ENCODE measurements around the gene NFX1. TPM values are rescaled to one million over a fixed set of nuclear protein-coding genes. Genes with fewer than 3 reads are reported as not detected.
A peak's percentile ranks its signal among the peaks of the same experiment; 100 is the strongest.
"Not testable (repeated sequence)": the region's sequence is repeated elsewhere in the genome, so short reads cannot be mapped to it uniquely, and the experiment has no call there.

Gene NFX1
- total RNA-seq, 1 donor from 2014 or later: 45.0 TPM

GRCh38 chr9:33311953-33312352 lies 21.6 kb downstream of the NFX1 start:
- H3K36me3 ChIP-seq: peaks cover 98% of the 10 kb centered on the region
- intact Hi-C loops (cut with DNase I): no loop called here
- no peak for TF ChIP-seq CTCF (IDR thresholded peaks at IDR 0.05)
- no peak overlapping the region for H3K4me3 ChIP-seq
- ATAC-seq: no peak
- DNase-seq: no peak
- H3K27ac ChIP-seq: no peak overlapping the region
- H3K27me3 ChIP-seq: no peaks in the 10 kb centered on the region
- no peaks in the 10 kb centered on the region for H3K4me1 ChIP-seq
- no peaks in the 10 kb centered on the region for H3K9me3 ChIP-seq

GRCh38 chr9:33315371-33315770 lies 25.1 kb downstream of the NFX1 start:
- H3K9me3 ChIP-seq: no peaks in the 10 kb centered on the region
- no peak overlapping the region for H3K4me3 ChIP-seq
- ATAC-seq (no peak), DNase-seq (no peak)
- H3K4me1 ChIP-seq: no peaks in the 10 kb centered on the region
- H3K36me3 ChIP-seq: peaks cover 98% of the 10 kb centered on the region
- no peak for TF ChIP-seq CTCF (IDR thresholded peaks at IDR 0.05)
- intact Hi-C loops (cut with DNase I): no loop called here
- H3K27ac ChIP-seq: no peak overlapping the region
- H3K27me3 ChIP-seq: no peaks in the 10 kb centered on the region

GRCh38 chr9:33317136-33317535 lies 26.8 kb downstream of the NFX1 start:
- DNase-seq; H3K4me3 ChIP-seq; intact Hi-C loops (cut with DNase I); H3K4me1 ChIP-seq; H3K27me3 ChIP-seq; H3K27ac ChIP-seq; H3K9me3 ChIP-seq: not testable (repeated sequence)
- H3K36me3 ChIP-seq: peaks cover 98% of the 10 kb centered on the region
- ATAC-seq: peak; percentile 39

GRCh38 chr9:33318225-33318624 lies 27.9 kb downstream of the NFX1 start:
- Histone ChIP-seq H3K9me3 (no peaks in the 10 kb centered on the region), H3K27me3 (no peaks in the 10 kb centered on the region), H3K36me3 (peaks cover 98% of the 10 kb centered on the region), H3K4me3 (no peak overlapping the region), H3K4me1 (no peaks in the 10 kb centered on the region), H3K27ac (no peak overlapping the region)
- intact Hi-C loops (cut with DNase I): no loop called here
- DNase-seq (no peak), ATAC-seq (no peak)
- TF ChIP-seq CTCF (IDR thresholded peaks at IDR 0.05): no peak

GRCh38 chr9:33318781-33319180 lies 28.5 kb downstream of the NFX1 start:
- no peak overlapping the region for H3K27ac ChIP-seq
- no peak for DNase-seq
- H3K4me3 ChIP-seq: no peak overlapping the region
- no peak for TF ChIP-seq CTCF (IDR thresholded peaks at IDR 0.05)
- intact Hi-C loops (cut with DNase I): no loop called here
- no peaks in the 10 kb centered on the region for H3K4me1 ChIP-seq
- no peak for ATAC-seq
- H3K9me3 ChIP-seq: no peaks in the 10 kb centered on the region
- peaks cover 98% of the 10 kb centered on the region for H3K36me3 ChIP-seq
- no peaks in the 10 kb centered on the region for H3K27me3 ChIP-seq

GRCh38 chr9:33320230-33320567 lies 29.9 kb downstream of the NFX1 start:
- ATAC-seq: no peak
- H3K36me3 ChIP-seq: peaks cover 98% of the 10 kb centered on the region

More at GRCh38 chr9:33320230-33320567, 29.9 kb downstream of the NFX1 start:
- TF ChIP-seq CTCF (IDR thresholded peaks at IDR 0.05): no peak
- Histone ChIP-seq H3K4me3 (no peak overlapping the region), H3K27ac (no peak overlapping the region), H3K27me3 (no peaks in the 10 kb centered on the region), H3K4me1 (no peaks in the 10 kb centered on the region), H3K9me3 (no peaks in the 10 kb centered on the region)
- intact Hi-C loops (cut with DNase I): no loop called here
- DNase-seq: no peak
